ENCODE data around the gene ITGA2B. TPM values are rescaled to one million over a fixed set of nuclear protein-coding genes. Genes with fewer than 3 reads are reported as not detected.

Gene ITGA2B
- total RNA-seq = 10 to 100 TPM in 3 of 6 donors, 1 to 10 TPM in 3; 3.0 to 18.1 (median 7.5) TPM

DNA sequence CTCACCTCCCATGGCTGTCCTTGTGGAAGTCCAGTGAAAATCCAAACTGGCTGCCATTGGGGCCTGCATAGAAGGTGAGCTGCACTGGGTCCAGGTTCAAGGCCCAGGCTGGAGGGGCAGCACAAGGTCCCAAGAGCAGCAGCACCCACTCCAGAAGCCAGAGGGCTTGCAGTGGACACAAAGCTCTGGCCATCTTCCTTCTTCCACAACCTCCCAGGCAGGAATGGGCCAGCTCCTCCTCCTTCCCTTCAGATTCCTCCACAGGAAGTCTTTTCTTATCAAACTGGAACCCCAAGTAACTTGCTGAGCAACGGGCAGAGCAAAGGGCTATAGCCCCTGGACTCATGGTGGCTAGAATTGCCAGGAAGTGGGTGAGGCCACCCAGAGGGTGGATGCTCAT is at the start of gene ITGA2B:
Gene ITGA2B, minus strand, starts transcription at position 369 of the 400 bp plus-strand sequence. Its CDS starts 176 bp downstream, at position 193.
- DNase-seq (no peak), ATAC-seq (ENCODE audit: low FRiP score in 2 of 2) (no peak)
- no peaks in the 10 kb centered on the region for H3K36me3 ChIP-seq
- 36 to 45% methylated on average over 1 of the region's 1 CpG for WGBS, 2 donors
- H3K4me1 ChIP-seq = peaks cover 16 to 19% (median 19%) of the 10 kb centered on the region in 4 donors
- no peak within 1 kb of the TSS for H3K27ac ChIP-seq
- H3K9me3 ChIP-seq = no peaks in the 10 kb centered on the region
- no peak within 1 kb of the TSS for H3K4me3 ChIP-seq
- TF ChIP-seq CTCF (IDR thresholded peaks at IDR 0.05) (no peak), POLR2A (IDR thresholded peaks at IDR 0.05) (no peak), POLR2AphosphoS5 (IDR thresholded peaks at IDR 0.05) (no peak), EP300 (IDR thresholded peaks at IDR 0.05) (no peak)
- H3K27me3 ChIP-seq = peaks cover 0 to 5% (median 2%) of the 10 kb centered on the region in 4 donors

GRCh38 chr17:44439168-44439567 is 49.7 kb upstream of the ITGA2B start:
- no peak for ATAC-seq (ENCODE audit: low FRiP score in 2 of 2)
- Histone ChIP-seq H3K36me3 (peaks cover 0 to 20% (median 9%) of the 10 kb centered on the region in 4 donors), H3K27me3 (no peaks in the 10 kb centered on the region), H3K9me3 (no peaks in the 10 kb centered on the region), H3K27ac (peak overlapping the region; percentile 1 to 55 (median 22)), H3K4me3 (no peak overlapping the region), H3K4me1 (peaks cover 12 to 32% (median 15%) of the 10 kb centered on the region in 4 donors)
- TF ChIP-seq POLR2AphosphoS5 (IDR thresholded peaks at IDR 0.05) (no peak), EP300 (IDR thresholded peaks at IDR 0.05) (no peak), CTCF (IDR thresholded peaks at IDR 0.05) (no peak), POLR2A (IDR thresholded peaks at IDR 0.05) (no peak)
- 34 to 50% methylated on average over 3 of the region's 3 CpGs for WGBS, 2 donors
- no peak for DNase-seq

- 41 to 47% methylated on average over 2 of the region's 2 CpGs for WGBS, 2 donors
Measured at GRCh38 chr17:44438636-44439035, 49.2 kb upstream of the ITGA2B start.

GRCh38 chr17:44436336-44436735 is 46.9 kb upstream of the ITGA2B start:
- H3K27ac ChIP-seq = no peak overlapping the region
- WGBS, 2 donors = 84 to 85% methylated on average over 2 of the region's 2 CpGs
- DNase-seq = no peak
- peaks cover 0 to 47% (median 28%) of the 10 kb centered on the region in 4 donors for H3K36me3 ChIP-seq
- no peaks in the 10 kb centered on the region for H3K9me3 ChIP-seq
- TF ChIP-seq CTCF (IDR thresholded peaks at IDR 0.05) = no peak
- ATAC-seq (ENCODE audit: low FRiP score in 2 of 2) = no peak
- no peaks in the 10 kb centered on the region for H3K27me3 ChIP-seq
- H3K4me1 ChIP-seq = peaks cover 12 to 32% (median 15%) of the 10 kb centered on the region in 4 donors
- H3K4me3 ChIP-seq = no peak overlapping the region

More at GRCh38 chr17:44438636-44439035, 49.2 kb upstream of the ITGA2B start:
- DNase-seq = peak in 1 of 2 donors; percentile 51
- Histone ChIP-seq H3K27ac (peak overlapping the region in 3 of 4 donors; percentile 1 to 50 (median 23)), H3K36me3 (peaks cover 0 to 25% (median 15%) of the 10 kb centered on the region in 4 donors), H3K4me1 (peaks cover 12 to 32% (median 15%) of the 10 kb centered on the region in 4 donors), H3K9me3 (no peaks in the 10 kb centered on the region), H3K27me3 (no peaks in the 10 kb centered on the region), H3K4me3 (no peak overlapping the region)
- ATAC-seq (ENCODE audit: low FRiP score in 2 of 2) = peak in 1 of 2 donors; percentile 30
- no peak for TF ChIP-seq CTCF (IDR thresholded peaks at IDR 0.05)
- peak in 1 of 2 donors; percentile 51 for TF ChIP-seq POLR2AphosphoS5 (IDR thresholded peaks at IDR 0.05)
- peak in 2 of 4 donors; percentile 56 to 64 for TF ChIP-seq EP300 (IDR thresholded peaks at IDR 0.05)
- TF ChIP-seq POLR2A (IDR thresholded peaks at IDR 0.05) = no peak

Data from upper lobe of left lung (tissue), 6 donors.